GM12891 (cell line): ENCODE data around the gene ITGB2.

ENCODE experiments used
- PAX5 ChIP-seq: IDR thresholded peaks from 2 replicates; pipeline ENCODE4 v1.6.1; 2011; ENCODE audit warnings: low read length, moderate library complexity, mild to moderate bottlenecking; ENCODE audit not compliant: insufficient read depth, severe bottlenecking
- POLR2A ChIP-seq: IDR thresholded peaks from 2 replicates; pipeline ENCODE4 v1.6.1; 2011; ENCODE audit warnings: low read depth, low read length, control low read depth
- POLR2AphosphoS5 ChIP-seq: IDR thresholded peaks from 2 replicates; pipeline ENCODE4 v1.6.1; 2011; ENCODE audit warnings: low read depth, low read length, control low read depth

DNA sequence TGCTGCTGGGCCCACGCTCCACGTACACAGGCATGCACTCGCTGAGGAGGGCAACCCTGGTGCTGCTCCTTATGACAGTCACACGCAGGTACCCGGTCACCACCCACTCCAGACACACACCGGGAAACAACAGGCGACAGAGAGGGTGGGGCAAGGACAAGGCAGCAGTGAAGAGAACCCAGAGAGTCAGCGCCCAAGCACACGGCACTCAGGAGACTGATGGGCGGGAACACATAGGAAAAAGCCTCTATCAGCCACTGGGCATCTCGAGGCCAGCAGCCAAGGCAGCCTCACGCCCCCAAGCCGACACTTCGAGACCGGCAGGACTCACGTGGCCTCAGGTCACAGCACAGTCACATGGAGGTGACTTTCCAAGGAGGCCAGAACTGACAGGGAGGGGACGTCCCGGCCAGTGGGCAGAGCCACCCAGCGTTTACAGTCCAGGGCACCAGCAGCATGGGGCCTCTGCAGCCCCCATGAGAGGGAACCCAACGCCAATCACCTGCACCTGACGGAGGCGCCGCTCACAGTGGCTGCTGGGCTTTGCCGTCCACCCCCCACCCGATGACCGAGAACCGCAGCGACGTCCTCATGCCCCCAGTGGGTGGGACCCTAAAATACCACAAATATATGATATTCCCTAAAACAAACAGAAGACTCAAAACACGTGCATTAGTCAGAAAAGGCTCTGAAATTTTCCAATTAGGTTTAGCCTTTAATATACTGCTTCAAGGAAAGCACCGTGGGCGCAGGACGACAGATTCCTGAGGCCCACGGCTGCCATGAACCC lies 66.9 kb downstream of the ITGB2 start:
- TF ChIP-seq POLR2AphosphoS5 = no peak
- TF ChIP-seq POLR2A = no peak
- TF ChIP-seq PAX5 = no peak
